Loucy (cell line): Measurements from ENCODE around the gene CDHR1.

ENCODE experiments used
- CTCF ChIP-seq: fragments of 200-600 bp; sonication (generic); conservative IDR thresholded peaks from 2 replicates; pipeline ENCODE4 v1.5.1; 2014; ENCODE audit warnings: mild to moderate bottlenecking, antibody characterized with exemption, low read length
- EZH2phosphoT487 ChIP-seq: fragments of 200-600 bp; IDR thresholded peaks from 2 replicates; pipeline ENCODE4 v1.6.1; 2018; ENCODE audit warnings: antibody characterized with exemption, mild to moderate bottlenecking, moderate library complexity, borderline replicate concordance

- no peak for TF ChIP-seq CTCF
- no peak for TF ChIP-seq EZH2phosphoT487
These were observed 49.4 kb downstream of the CDHR1 start for GRCh38 chr10:84243759-84244158.
